ENCODE results near the gene SLC46A3. TPM values are rescaled to one million over a fixed set of nuclear protein-coding genes. Genes with fewer than 3 reads are reported as not detected.

Gene SLC46A3
- total RNA-seq, 4 donors from 2014 or later, result 5.3 to 13.8 (median 9.6) TPM

- Histone ChIP-seq H3K27me3 (no peaks in the 10 kb centered on the region), H3K27ac (no peak overlapping the region), H3K9me3 (no peaks in the 10 kb centered on the region), H3K4me1 (no peaks in the 10 kb centered on the region), H3K4me3 (no peak overlapping the region), H3K36me3 (no peaks in the 10 kb centered on the region)
- no peak for TF ChIP-seq CTCF (IDR thresholded peaks at IDR 0.05)
- TF ChIP-seq POLR2A (IDR thresholded peaks at IDR 0.05), result no peak
- TF ChIP-seq POLR2AphosphoS5 (IDR thresholded peaks at IDR 0.05), result no peak
- no peak for TF ChIP-seq EP300 (IDR thresholded peaks at IDR 0.05)
- no peak for DNase-seq (ENCODE audit: low spot score in 2 of 2)
- WGBS, result 90% methylated on average over 3 of the region's 3 CpGs
These were observed 12.0 kb upstream of the SLC46A3 start for GRCh38 chr13:28730762-28731161.

- Histone ChIP-seq H3K36me3 (no peaks in the 10 kb centered on the region), H3K27ac (no peak overlapping the region), H3K4me3 (no peak overlapping the region), H3K4me1 (no peaks in the 10 kb centered on the region), H3K9me3 (no peaks in the 10 kb centered on the region), H3K27me3 (no peaks in the 10 kb centered on the region)
- TF ChIP-seq EP300 (IDR thresholded peaks at IDR 0.05) (no peak), POLR2A (IDR thresholded peaks at IDR 0.05) (no peak), CTCF (IDR thresholded peaks at IDR 0.05) (no peak), POLR2AphosphoS5 (IDR thresholded peaks at IDR 0.05) (no peak)
- DNase-seq (ENCODE audit: low spot score in 2 of 2), result no peak
- WGBS, result 59% methylated on average over 2 of the region's 2 CpGs
These were observed 10.8 kb upstream of the SLC46A3 start for GRCh38 chr13:28729541-28729940.

- H3K27me3 ChIP-seq, result no peaks in the 10 kb centered on the region
- no peak for DNase-seq (ENCODE audit: low spot score in 2 of 2)
- no peak overlapping the region for H3K27ac ChIP-seq
- TF ChIP-seq POLR2A (IDR thresholded peaks at IDR 0.05) (no peak), POLR2AphosphoS5 (IDR thresholded peaks at IDR 0.05) (no peak), CTCF (IDR thresholded peaks at IDR 0.05) (no peak), EP300 (IDR thresholded peaks at IDR 0.05) (no peak)
- H3K4me3 ChIP-seq, result no peak overlapping the region
- H3K36me3 ChIP-seq, result no peaks in the 10 kb centered on the region
- no peaks in the 10 kb centered on the region for H3K9me3 ChIP-seq
- WGBS, result 94% methylated on average over 2 of the region's 2 CpGs
- H3K4me1 ChIP-seq, result no peaks in the 10 kb centered on the region
These were observed 9.9 kb upstream of the SLC46A3 start for GRCh38 chr13:28728642-28729041.

- Histone ChIP-seq H3K27ac (no peak overlapping the region), H3K36me3 (no peaks in the 10 kb centered on the region), H3K4me1 (no peaks in the 10 kb centered on the region), H3K27me3 (no peaks in the 10 kb centered on the region), H3K9me3 (no peaks in the 10 kb centered on the region), H3K4me3 (no peak overlapping the region)
- no peak for DNase-seq (ENCODE audit: low spot score in 2 of 2)
- TF ChIP-seq POLR2AphosphoS5 (IDR thresholded peaks at IDR 0.05), result no peak
- TF ChIP-seq EP300 (IDR thresholded peaks at IDR 0.05), result no peak
- TF ChIP-seq POLR2A (IDR thresholded peaks at IDR 0.05), result no peak
- no peak for TF ChIP-seq CTCF (IDR thresholded peaks at IDR 0.05)
- WGBS, result 85% methylated on average over 3 of the region's 3 CpGs
These were observed 6.4 kb upstream of the SLC46A3 start for GRCh38 chr13:28725046-28725610.

- H3K27me3 ChIP-seq, result no peaks in the 10 kb centered on the region
- H3K4me3 ChIP-seq, result no peak overlapping the region
- H3K27ac ChIP-seq, result no peak overlapping the region
- no peak for TF ChIP-seq POLR2A (IDR thresholded peaks at IDR 0.05)
- TF ChIP-seq EP300 (IDR thresholded peaks at IDR 0.05), result no peak
- TF ChIP-seq POLR2AphosphoS5 (IDR thresholded peaks at IDR 0.05), result no peak
- TF ChIP-seq CTCF (IDR thresholded peaks at IDR 0.05), result no peak
- DNase-seq (ENCODE audit: low spot score in 2 of 2), result no peak
- no peaks in the 10 kb centered on the region for H3K36me3 ChIP-seq
- no peaks in the 10 kb centered on the region for H3K9me3 ChIP-seq
- 96% methylated on average over 22 of the region's 22 CpGs for whole genome bisulfite sequencing
- H3K4me1 ChIP-seq, result peaks cover 7% of the 10 kb centered on the region
These were observed 5.0 kb upstream of the SLC46A3 start for GRCh38 chr13:28723806-28724205.

All from suprapubic skin (tissue), 4 donors.